ENCODE measurements around the gene PCDHGA11. TPM values are rescaled to one million over a fixed set of nuclear protein-coding genes. Genes with fewer than 3 reads are reported as not detected.
"Not testable (repeated sequence)": the region's sequence is repeated elsewhere in the genome, so short reads cannot be mapped to it uniquely, and the experiment has no call there.

The PCDHGA11 gene
- total RNA-seq, 1 donor from 2014 or later, result 13.3 TPM

- H3K9ac ChIP-seq; H3K4me1 ChIP-seq; H3K27me3 ChIP-seq; H3K79me2 ChIP-seq (ENCODE audit: low read depth); H4K20me1 ChIP-seq (ENCODE audit: low read depth); H3K4me1 Mint-ChIP-seq; H3K27ac Mint-ChIP-seq; H3K27ac ChIP-seq: not testable (repeated sequence)
- Histone ChIP-seq H3K4me2 (peak within 1 kb of the TSS; percentile 77), H2AFZ (replicated peaks) (peak within 1 kb of the TSS; percentile 80), H3K9me3 (ENCODE audit: low read depth) (peaks cover 57% of the 10 kb centered on the region), H3K36me3 (peaks cover 30% of the 10 kb centered on the region), H3F3A (ENCODE audit: low read depth) (peaks cover 43% of the 10 kb centered on the region), H3K4me3 (peak within 1 kb of the TSS; percentile 50)
- H3K36me3 Mint-ChIP-seq, result peaks cover 79% of the 10 kb centered on the region
- peak; percentile 76 for TF ChIP-seq CTCF (IDR thresholded peaks at IDR 0.05)
- DNase-seq (ENCODE audit: low spot score), result peak; percentile 92
- H3K9me3 Mint-ChIP-seq, result peaks cover 90% of the 10 kb centered on the region
- peaks cover 18% of the 10 kb centered on the region for H3K27me3 Mint-ChIP-seq (ENCODE audit: insufficient read depth, low read depth)
- peak within 1 kb of the TSS; percentile 80 for H3K4me3 Mint-ChIP-seq
Measured at GRCh38 chr5:141417494-141418172, 3.2 kb upstream of the PCDHGA11 start, which contains the start of gene PCDHGB7. Gene PCDHGB7 (plus strand): TSS chr5:141417677. CDS start chr5:141417860, 183 bp downstream.

- DNase-seq (ENCODE audit: low spot score), result no peak
- Histone ChIP-seq H3K27me3 (no peaks in the 10 kb centered on the region), H3K36me3 (peaks cover 35% of the 10 kb centered on the region), H2AFZ (replicated peaks) (no peak overlapping the region), H4K20me1 (ENCODE audit: low read depth) (no peaks in the 10 kb centered on the region), H3K4me3 (no peak overlapping the region), H3K27ac (no peak overlapping the region), H3K79me2 (ENCODE audit: low read depth) (peaks cover 11% of the 10 kb centered on the region), H3K4me2 (no peak overlapping the region), H3F3A (ENCODE audit: low read depth) (peaks cover 44% of the 10 kb centered on the region), H3K4me1 (no peaks in the 10 kb centered on the region), H3K9ac (no peak overlapping the region), H3K9me3 (ENCODE audit: low read depth) (peaks cover 64% of the 10 kb centered on the region)
- Mint-ChIP-seq H3K4me3 (no peak overlapping the region), H3K36me3 (peaks cover 74% of the 10 kb centered on the region), H3K4me1 (peaks cover 4% of the 10 kb centered on the region), H3K9me3 (peaks cover 85% of the 10 kb centered on the region), H3K27me3 (ENCODE audit: insufficient read depth, low read depth) (peaks cover 19% of the 10 kb centered on the region), H3K27ac (no peak overlapping the region)
- TF ChIP-seq CTCF (IDR thresholded peaks at IDR 0.05) (no peak), EZH2phosphoT487 (IDR thresholded peaks at IDR 0.05) (no peak), EZH2 (IDR thresholded peaks at IDR 0.05) (no peak)
Measured at GRCh38 chr5:141419074-141419880, 1.6 kb upstream of the PCDHGA11 start.

- no peak overlapping the region for H3K27ac ChIP-seq
- no peaks in the 10 kb centered on the region for H4K20me1 ChIP-seq (ENCODE audit: low read depth)
- H3K36me3 ChIP-seq, result peaks cover 56% of the 10 kb centered on the region
- peak overlapping the region; percentile 36 for H3K4me2 ChIP-seq
- no peak overlapping the region for H3K27ac Mint-ChIP-seq
- H3K4me3 ChIP-seq, result peak overlapping the region; percentile 38
- H3K4me1 Mint-ChIP-seq, result peaks cover 4% of the 10 kb centered on the region
- H3K27me3 ChIP-seq, result no peaks in the 10 kb centered on the region
- H2AFZ ChIP-seq (replicated peaks), result no peak overlapping the region
- peaks cover 78% of the 10 kb centered on the region for H3K36me3 Mint-ChIP-seq
- peaks cover 44% of the 10 kb centered on the region for H3F3A ChIP-seq (ENCODE audit: low read depth)
- H3K79me2 ChIP-seq (ENCODE audit: low read depth), result peaks cover 16% of the 10 kb centered on the region
- peaks cover 87% of the 10 kb centered on the region for H3K9me3 Mint-ChIP-seq
- TF ChIP-seq EZH2 (IDR thresholded peaks at IDR 0.05) (no peak), CTCF (IDR thresholded peaks at IDR 0.05) (no peak), EZH2phosphoT487 (IDR thresholded peaks at IDR 0.05) (no peak)
- peaks cover 17% of the 10 kb centered on the region for H3K27me3 Mint-ChIP-seq (ENCODE audit: insufficient read depth, low read depth)
- no peak overlapping the region for H3K4me3 Mint-ChIP-seq
- no peak overlapping the region for H3K9ac ChIP-seq
- H3K9me3 ChIP-seq (ENCODE audit: low read depth), result peaks cover 80% of the 10 kb centered on the region
- DNase-seq (ENCODE audit: low spot score), result no peak
- no peaks in the 10 kb centered on the region for H3K4me1 ChIP-seq
Measured at GRCh38 chr5:141421489-141421855, 621 bp downstream of the PCDHGA11 start.
